OCI-LY3 (cell line): Measurements from ENCODE around the gene HHLA2.

Experiments
- EZH2phosphoT487 ChIP-seq: fragments of 200-600 bp; shearing (Covaris generic); IDR thresholded peaks from 2 replicates; pipeline ENCODE4 v1.6.1; 2018; ENCODE audit warnings: antibody characterized with exemption, mixed run types, low read depth
- TF ChIP-seq, protein P1 (sequence below): fragments of 200-600, 300-600 bp; sonication (generic); IDR thresholded peaks from 2 replicates; pipeline ENCODE4 v1.5.1; 2014; ENCODE audit warnings: antibody characterized with exemption, low read length, low read depth

- TF ChIP-seq, protein P1, sequence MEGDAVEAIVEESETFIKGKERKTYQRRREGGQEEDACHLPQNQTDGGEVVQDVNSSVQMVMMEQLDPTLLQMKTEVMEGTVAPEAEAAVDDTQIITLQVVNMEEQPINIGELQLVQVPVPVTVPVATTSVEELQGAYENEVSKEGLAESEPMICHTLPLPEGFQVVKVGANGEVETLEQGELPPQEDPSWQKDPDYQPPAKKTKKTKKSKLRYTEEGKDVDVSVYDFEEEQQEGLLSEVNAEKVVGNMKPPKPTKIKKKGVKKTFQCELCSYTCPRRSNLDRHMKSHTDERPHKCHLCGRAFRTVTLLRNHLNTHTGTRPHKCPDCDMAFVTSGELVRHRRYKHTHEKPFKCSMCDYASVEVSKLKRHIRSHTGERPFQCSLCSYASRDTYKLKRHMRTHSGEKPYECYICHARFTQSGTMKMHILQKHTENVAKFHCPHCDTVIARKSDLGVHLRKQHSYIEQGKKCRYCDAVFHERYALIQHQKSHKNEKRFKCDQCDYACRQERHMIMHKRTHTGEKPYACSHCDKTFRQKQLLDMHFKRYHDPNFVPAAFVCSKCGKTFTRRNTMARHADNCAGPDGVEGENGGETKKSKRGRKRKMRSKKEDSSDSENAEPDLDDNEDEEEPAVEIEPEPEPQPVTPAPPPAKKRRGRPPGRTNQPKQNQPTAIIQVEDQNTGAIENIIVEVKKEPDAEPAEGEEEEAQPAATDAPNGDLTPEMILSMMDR = no peak
- TF ChIP-seq EZH2phosphoT487 = no peak
Observed at GRCh38 chr3:108377384-108377783, 81.0 kb downstream of the HHLA2 start.
